Transverse colon (tissue), 4 donors: ENCODE results near the gene TPO. TPM values are rescaled to one million over a fixed set of nuclear protein-coding genes. Genes with fewer than 3 reads are reported as not detected.

ENCODE experiments used
- DNase-seq: peaks from one replicate; pipeline ENCODE4 v3.0.0-alpha.2; 2019
- H3K27ac ChIP-seq, 4 donors: fragments of 200-600 bp; sonication (generic); 2 replicates each; pipeline ENCODE4 v1.5.1; 2016 to 2018; ENCODE audit warnings: inconsistent platforms in 4 of 4
- H3K27me3 ChIP-seq: fragments of 200-600 bp; sonication (generic); 2 replicates; pipeline ENCODE4 v1.5.1; 2017; ENCODE audit warnings: inconsistent platforms
- H3K36me3 ChIP-seq, 4 donors: fragments of 200-600 bp; sonication (generic); 2 replicates each; pipeline ENCODE4 v1.5.1; 2017 to 2019; ENCODE audit warnings: inconsistent platforms in 4 of 4
- H3K4me1 ChIP-seq, 4 donors: fragments of 200-600 bp; sonication (generic); 2 replicates each; pipeline ENCODE4 v1.5.1; 2017 to 2020; ENCODE audit warnings: inconsistent platforms in 4 of 4
- H3K4me3 ChIP-seq, 4 donors: fragments of 200-600 bp; sonication (generic); 1 replicate in 1 of 4; 2 replicates in 3 of 4; pipeline versions ENCODE4 v1.5.1 to v1.6.1; 2017 to 2019; ENCODE audit warnings: inconsistent platforms in 4 of 4
- H3K9me3 ChIP-seq, 2 donors: fragments of 200-600 bp; sonication (generic); 2 replicates each; pipeline ENCODE4 v1.5.1; 2017 to 2019; ENCODE audit warnings: inconsistent platforms in 2 of 2
- CTCF ChIP-seq, 5 experiments: fragments of 200-600 bp in 3 of 5; fragments of 450-650 bp in 2 of 5; sonication (generic) in 3 of 5; IDR thresholded peaks; 1 replicate in 2 of 5; 2 replicates in 3 of 5; pipeline ENCODE4 v1.5.1; 2016 to 2017; ENCODE audit warnings: antibody characterized with exemption in 5 of 5, inconsistent platforms in 3 of 5, mild to moderate bottlenecking in 2 of 5, moderate library complexity in 1 of 5
- EP300 ChIP-seq: sonication (generic); formaldehyde crosslinking; IDR thresholded peaks from one replicate; pipeline ENCODE4 v1.6.1; 2017; ENCODE audit warnings: antibody characterized with exemption, low read depth
- POLR2A ChIP-seq: fragments of 450-650 bp; IDR thresholded peaks from one replicate; pipeline ENCODE4 v1.6.1; 2016; ENCODE audit warnings: antibody characterized with exemption, mild to moderate bottlenecking, moderate library complexity
- POLR2AphosphoS5 ChIP-seq, 3 donors: sonication (generic); formaldehyde crosslinking; IDR thresholded peaks; one replicate each; pipeline ENCODE4 v1.6.1; 2016; ENCODE audit warnings: antibody characterized with exemption in 3 of 3
- WGBS, 2 donors: methylation state at CpG; one replicate each; pipeline ENCODE4 v1.1.5; 2018; ENCODE audit warnings: low coverage in 1 of 2; 5-methylcytosine and 5-hydroxymethylcytosine counted together
- in situ Hi-C, 4 donors: fragments of 200-750 bp; cut with MboI; loops; one replicate each; pipeline versions ENCODE4 v1.15.0 to v1.15.1; 2017; ENCODE audit warnings: low sequenced_read_pairs in 3 of 4, low pct_ligation_motif_present in 1 of 4, low pct_unique_long_range_greater_than_20kb in 1 of 4
- intact Hi-C: fragments of 100-400 bp; cut with DNase I; formaldehyde crosslinking; loops from one replicate; pipeline ENCODE4 v1.15.1; 2023; ENCODE audit warnings: low total_unique reads
- total RNA-seq, 4 donors: library from RNA; depleted of rRNA; stranded (reverse); fragments of >200 nt; gene quantifications; one replicate each; pipeline ENCODE4 v1.1.0, GENCODE V29; 2016

TPO gene
- total RNA-seq, 4 donors from 2014 or later: 1.4 to 5.8 (median 3.8) TPM

DNA sequence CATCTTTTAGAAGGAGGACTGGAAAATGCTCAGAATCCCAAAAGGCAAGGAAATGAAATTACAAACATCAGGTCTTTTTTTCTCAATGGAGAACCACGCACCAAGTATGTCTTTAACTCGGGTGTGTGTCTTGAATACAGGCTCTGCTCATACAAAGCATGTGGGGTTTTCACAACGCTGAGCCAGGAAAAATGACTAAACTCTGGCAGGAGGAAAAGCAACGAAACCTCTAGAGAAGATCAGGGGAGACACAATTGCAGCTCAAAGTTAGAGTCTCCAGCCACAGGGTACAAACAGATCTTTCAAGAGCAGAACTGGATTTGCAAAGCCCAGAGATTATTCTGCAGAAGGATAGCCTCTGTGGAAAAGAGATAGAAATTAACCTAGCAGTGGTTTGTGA, 42.8 kb upstream of the TPO start:
- no peak overlapping the region for H3K4me3 ChIP-seq
- in situ Hi-C loops (no loop called here), intact Hi-C loops (loop anchor here (5.0 kb wide), 1 partner anchor 1258 kb away; no protein-coding TSS in a partner anchor)
- TF ChIP-seq CTCF (IDR thresholded peaks at IDR 0.05) (no peak), POLR2A (no peak), POLR2AphosphoS5 (IDR thresholded peaks at IDR 0.05) (no peak), EP300 (no peak)
- no peak for DNase-seq
- no peaks in the 10 kb centered on the region for H3K9me3 ChIP-seq
- no peaks in the 10 kb centered on the region for H3K27me3 ChIP-seq
- WGBS, 2 donors: 70 to 72% methylated on average over 3 to 4 of the region's 4 CpGs
- no peaks in the 10 kb centered on the region for H3K36me3 ChIP-seq
- no peaks in the 10 kb centered on the region for H3K4me1 ChIP-seq
- no peak overlapping the region for H3K27ac ChIP-seq

DNA sequence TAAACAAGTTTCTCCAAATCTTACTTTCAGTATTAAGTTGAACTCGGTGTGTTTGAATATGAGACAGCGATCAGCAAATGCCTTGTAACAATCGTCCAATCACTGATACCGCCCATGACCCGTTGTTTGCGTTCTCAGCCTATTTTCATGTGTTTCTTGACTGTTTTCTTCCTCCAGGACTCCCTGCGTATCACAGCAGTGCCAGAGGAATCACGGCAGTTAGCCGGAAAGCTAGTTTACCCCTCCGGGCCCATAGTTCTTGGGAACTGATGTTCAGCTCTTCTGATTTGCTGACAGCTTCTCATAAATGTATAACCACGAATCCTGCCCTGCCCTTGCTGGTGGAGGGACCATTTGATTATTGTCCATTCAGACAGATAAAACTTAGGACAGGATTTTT, 42.2 kb upstream of the TPO start:
- intact Hi-C loops (loop anchor here (5.0 kb wide), 1 partner anchor 1259 kb away; no protein-coding TSS in a partner anchor), in situ Hi-C loops (no loop called here)
- DNase-seq: no peak
- no peaks in the 10 kb centered on the region for H3K4me1 ChIP-seq
- H3K27me3 ChIP-seq: no peaks in the 10 kb centered on the region
- H3K9me3 ChIP-seq: no peaks in the 10 kb centered on the region
- no peak overlapping the region for H3K4me3 ChIP-seq
- H3K36me3 ChIP-seq: no peaks in the 10 kb centered on the region
- H3K27ac ChIP-seq: no peak overlapping the region
- TF ChIP-seq POLR2AphosphoS5 (IDR thresholded peaks at IDR 0.05) (no peak), EP300 (no peak), POLR2A (no peak), CTCF (IDR thresholded peaks at IDR 0.05) (no peak)
- WGBS, 2 donors: 74 to 79% methylated on average over 10 to 11 of the region's 11 CpGs

DNA sequence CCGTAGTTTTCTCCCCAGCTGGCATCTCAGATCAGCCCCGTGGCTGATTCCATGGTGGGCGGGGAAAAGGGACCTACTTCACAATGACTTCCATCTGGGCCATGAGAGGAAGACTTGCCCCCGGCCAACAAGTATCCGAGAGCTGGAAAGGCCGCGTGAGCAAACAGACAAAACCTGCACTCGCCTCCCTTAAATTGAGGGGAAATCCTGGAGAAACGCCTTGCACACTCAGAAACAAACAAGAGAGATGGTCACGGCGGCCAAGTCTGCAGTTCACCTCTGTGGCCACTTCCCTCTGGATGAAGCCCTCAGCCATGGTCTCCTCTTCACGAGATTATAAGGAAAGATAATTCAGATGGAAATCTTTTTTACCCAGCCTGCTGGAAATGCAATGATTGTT, 39.4 kb upstream of the TPO start:
- WGBS, 2 donors: 76 to 83% methylated on average over 8 to 12 of the region's 12 CpGs
- intact Hi-C loops: loop anchor here (5.0 kb wide), 1 partner anchor 1262 kb away; no protein-coding TSS in a partner anchor

DNA sequence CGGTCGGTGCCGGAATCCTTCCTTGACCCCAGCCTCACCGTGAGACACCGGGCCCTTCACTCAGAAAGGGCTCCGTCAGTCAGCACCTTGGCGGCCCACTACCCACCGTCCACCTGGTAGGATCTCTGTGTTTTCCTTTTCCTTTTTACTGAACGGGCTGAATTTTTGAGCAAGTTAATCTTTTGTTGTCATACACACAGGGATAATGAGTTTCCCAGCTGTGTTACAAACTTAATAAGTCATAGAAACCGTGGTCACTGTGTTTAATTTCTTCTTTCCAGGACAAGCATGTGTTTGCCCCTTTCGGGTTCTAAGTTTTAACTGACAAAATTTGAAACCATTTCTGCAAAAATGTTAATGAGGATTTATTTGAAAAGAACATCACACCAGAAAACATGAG, 39.0 kb upstream of the TPO start:
- intact Hi-C loops: loop anchor here (5.0 kb wide), 1 partner anchor 1262 kb away; no protein-coding TSS in a partner anchor
- H3K27me3 ChIP-seq: no peaks in the 10 kb centered on the region
- no peaks in the 10 kb centered on the region for H3K4me1 ChIP-seq
- no peak overlapping the region for H3K4me3 ChIP-seq
- WGBS, 2 donors: 50 to 81% methylated on average over 3 to 11 of the region's 11 CpGs
- DNase-seq: no peak
- no peak overlapping the region for H3K27ac ChIP-seq
- no peaks in the 10 kb centered on the region for H3K9me3 ChIP-seq
- TF ChIP-seq POLR2A (no peak), CTCF (IDR thresholded peaks at IDR 0.05) (no peak), POLR2AphosphoS5 (IDR thresholded peaks at IDR 0.05) (no peak), EP300 (no peak)
- no peaks in the 10 kb centered on the region for H3K36me3 ChIP-seq
- in situ Hi-C loops: no loop called here

More for the DNA sequence above, 39.4 kb upstream of the TPO start:
- in situ Hi-C loops: no loop called here
- Histone ChIP-seq H3K27me3 (no peaks in the 10 kb centered on the region), H3K36me3 (no peaks in the 10 kb centered on the region), H3K4me1 (no peaks in the 10 kb centered on the region), H3K9me3 (no peaks in the 10 kb centered on the region), H3K4me3 (no peak overlapping the region), H3K27ac (no peak overlapping the region)
- no peak for TF ChIP-seq CTCF (IDR thresholded peaks at IDR 0.05)
- TF ChIP-seq POLR2AphosphoS5 (IDR thresholded peaks at IDR 0.05): no peak
- TF ChIP-seq POLR2A: no peak
- no peak for TF ChIP-seq EP300
- DNase-seq: no peak
